HepG2 (cell line): ENCODE results near the gene RWDD4.

Experiments
- BRCA1 ChIP-seq: sonication (generic); formaldehyde crosslinking; IDR thresholded peaks from 2 replicates; pipeline ENCODE4 v1.4.0; 2020; ENCODE audit warnings: missing genetic modification reagents
- CTCF ChIP-seq: sonication (generic); formaldehyde crosslinking; IDR thresholded peaks from 2 replicates; pipeline ENCODE4 v1.5.0; 2020; ENCODE audit warnings: mild to moderate bottlenecking, missing genetic modification reagents, moderate library complexity
- KDM1A ChIP-seq: IDR thresholded peaks from 2 replicates; pipeline ENCODE4 v1.6.1; 2016; ENCODE audit warnings: missing compliant biosample characterization
- POLR2AphosphoS5 ChIP-seq: IDR thresholded peaks from 2 replicates; pipeline ENCODE4 v1.6.1; 2012; ENCODE audit warnings: low read depth, low read length
- REST ChIP-seq, 2 experiments: IDR thresholded peaks; 2 replicates each; pipeline ENCODE4 v1.6.1; 2011 to 2012; ENCODE audit warnings: low read length in 2 of 2, borderline replicate concordance in 1 of 2, low read depth in 1 of 2, mild to moderate bottlenecking in 1 of 2, moderate library complexity in 1 of 2
- ZHX1 ChIP-seq: sonication (generic); formaldehyde crosslinking; IDR thresholded peaks from 2 replicates; pipeline ENCODE4 v1.8.1; 2022; ENCODE audit warnings: low read depth, mild to moderate bottlenecking, missing genetic modification reagents
- ZNF260 ChIP-seq: sonication (generic); formaldehyde crosslinking; IDR thresholded peaks from 2 replicates; pipeline ENCODE4 v1.4.0; 2020; ENCODE audit warnings: missing genetic modification reagents, low read depth, mild to moderate bottlenecking, borderline replicate concordance
- TF ChIP-seq, protein P1 (sequence below), 2 experiments: sonication (generic) in 1 of 2; formaldehyde crosslinking in 1 of 2; IDR thresholded peaks; 2 replicates each; pipeline versions ENCODE4 v1.5.1 to v1.6.1; 2011 to 2020; ENCODE audit warnings: borderline replicate concordance in 1 of 2, low read depth in 1 of 2, low read length in 1 of 2, mild to moderate bottlenecking in 1 of 2, missing genetic modification reagents in 1 of 2, moderate library complexity in 1 of 2

DNA sequence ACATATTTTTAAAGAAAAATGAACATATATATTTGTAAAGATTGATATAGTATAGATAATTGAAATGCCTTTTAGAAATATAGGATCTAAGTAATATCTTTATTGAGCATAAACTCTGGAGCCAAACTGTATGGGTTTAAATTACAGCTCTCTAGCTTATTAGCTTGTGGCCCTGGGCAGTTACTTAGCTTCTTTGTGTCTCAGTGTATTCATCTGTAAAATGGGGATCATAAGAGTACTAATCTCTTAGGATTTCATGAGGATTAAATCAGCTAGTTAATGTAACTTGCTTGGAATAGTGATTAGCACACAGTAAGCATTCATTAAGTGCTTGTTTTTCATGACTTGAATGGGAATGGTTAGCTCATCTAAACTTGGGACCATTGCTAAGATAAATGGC, 32.9 kb upstream of the RWDD4 start:
- TF ChIP-seq KDM1A (CRISPR knock-in tag) (no peak), POLR2AphosphoS5 (no peak), REST (IDR thresholded peaks at IDR 0.05; ENCODE audit: borderline replicate concordance in 1 of 2, low read depth in 1 of 2, low read length in 2 of 2) (no peak), ZHX1 (CRISPR knock-in tag) (no peak), BRCA1 (CRISPR knock-in tag) (no peak), ZNF260 (CRISPR knock-in tag) (no peak), CTCF (no peak)
- TF ChIP-seq, protein P1, sequence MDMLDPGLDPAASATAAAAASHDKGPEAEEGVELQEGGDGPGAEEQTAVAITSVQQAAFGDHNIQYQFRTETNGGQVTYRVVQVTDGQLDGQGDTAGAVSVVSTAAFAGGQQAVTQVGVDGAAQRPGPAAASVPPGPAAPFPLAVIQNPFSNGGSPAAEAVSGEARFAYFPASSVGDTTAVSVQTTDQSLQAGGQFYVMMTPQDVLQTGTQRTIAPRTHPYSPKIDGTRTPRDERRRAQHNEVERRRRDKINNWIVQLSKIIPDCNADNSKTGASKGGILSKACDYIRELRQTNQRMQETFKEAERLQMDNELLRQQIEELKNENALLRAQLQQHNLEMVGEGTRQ (IDR thresholded peaks at IDR 0.05; ENCODE audit: low read depth, low read length), result no peak
- TF ChIP-seq, protein P1 (CRISPR knock-in tag; IDR thresholded peaks at IDR 0.05; ENCODE audit: borderline replicate concordance), result no peak
